IPS DF 6.9 (cell line): ENCODE measurements around the gene BTG2.
A peak's percentile ranks its signal among the peaks of the same experiment; 100 is the strongest.
"Not testable (repeated sequence)": the region's sequence is repeated elsewhere in the genome, so short reads cannot be mapped to it uniquely, and the experiment has no call there.

Experiments used
- DNase-seq: peaks from one replicate; pipeline ENCODE4 v3.0.0-alpha.2; 2013; ENCODE audit warnings: low read depth, low spot score
- H3K27ac ChIP-seq: one replicate; pipeline ENCODE4 v1.5.1; 2013; ENCODE audit warnings: low read length, control low read depth
- H3K27me3 ChIP-seq: 2 replicates; pipeline ENCODE4 v1.6.1; 2013; ENCODE audit warnings: mild to moderate bottlenecking, low read length; ENCODE audit not compliant: control insufficient read depth, insufficient read depth
- H3K36me3 ChIP-seq: 2 replicates; pipeline ENCODE4 v1.6.1; 2013; ENCODE audit warnings: low read length; ENCODE audit not compliant: control insufficient read depth, insufficient read depth
- H3K4me1 ChIP-seq: 2 replicates; pipeline ENCODE4 v1.6.1; 2013; ENCODE audit warnings: low read length; ENCODE audit not compliant: control insufficient read depth, insufficient read depth
- H3K4me3 ChIP-seq: 2 replicates; pipeline ENCODE4 v1.5.1; 2013; ENCODE audit warnings: mild to moderate bottlenecking, low read length
- H3K9me3 ChIP-seq: 2 replicates; pipeline ENCODE4 v1.6.1; 2013; ENCODE audit warnings: low read length, inconsistent platforms; ENCODE audit not compliant: control insufficient read depth, insufficient read depth
- WGBS: extraction: QIAGEN DNeasy Blood & Tissue Kit; methylation state at CpG from one replicate; pipeline ENCODE4 v1.1.7; 2013; ENCODE audit warnings: mixed read lengths, missing lambda C conversion rate; ENCODE audit not compliant: insufficient read length, insufficient coverage; 5-methylcytosine and 5-hydroxymethylcytosine counted together

Gene BTG2, protein sequence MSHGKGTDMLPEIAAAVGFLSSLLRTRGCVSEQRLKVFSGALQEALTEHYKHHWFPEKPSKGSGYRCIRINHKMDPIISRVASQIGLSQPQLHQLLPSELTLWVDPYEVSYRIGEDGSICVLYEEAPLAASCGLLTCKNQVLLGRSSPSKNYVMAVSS

GRCh38 chr1:203304919-203305808 lies at the start of gene BTG2:
TSS of gene BTG2 (plus strand) at chr1:203305519. CDS start at chr1:203305607, 88 bp downstream.
- H3K4me3 ChIP-seq = peak within 1 kb of the TSS; percentile 48; the same call in 1 of the 2 replicates
- WGBS = no CpG with 5 or more reads among the region's 79 CpGs
- DNase-seq = no peak
- no peaks in the 10 kb centered on the region for H3K9me3 ChIP-seq
- H3K36me3 ChIP-seq = no peaks in the 10 kb centered on the region
- H3K27me3 ChIP-seq = peaks cover 71% of the 10 kb centered on the region
- H3K27ac ChIP-seq = no peak within 1 kb of the TSS
- H3K4me1 ChIP-seq = peaks cover 12% of the 10 kb centered on the region

GRCh38 chr1:203256636-203257035 lies 48.7 kb upstream of the BTG2 start:
- H3K27ac ChIP-seq, DNase-seq, H3K27me3 ChIP-seq, H3K4me3 ChIP-seq, H3K36me3 ChIP-seq, H3K9me3 ChIP-seq, H3K4me1 ChIP-seq: not testable (repeated sequence)
- WGBS = no CpG with 5 or more reads among the region's 9 CpGs

- no peaks in the 10 kb centered on the region for H3K36me3 ChIP-seq
- no peak for DNase-seq
- whole genome bisulfite sequencing = no CpG with 5 or more reads among the region's 10 CpGs
- H3K4me3 ChIP-seq = no peak overlapping the region
- no peak overlapping the region for H3K27ac ChIP-seq
- no peaks in the 10 kb centered on the region for H3K27me3 ChIP-seq
- H3K9me3 ChIP-seq = no peaks in the 10 kb centered on the region
- no peaks in the 10 kb centered on the region for H3K4me1 ChIP-seq
These were observed 41.8 kb upstream of the BTG2 start for GRCh38 chr1:203263496-203263895.

DNA sequence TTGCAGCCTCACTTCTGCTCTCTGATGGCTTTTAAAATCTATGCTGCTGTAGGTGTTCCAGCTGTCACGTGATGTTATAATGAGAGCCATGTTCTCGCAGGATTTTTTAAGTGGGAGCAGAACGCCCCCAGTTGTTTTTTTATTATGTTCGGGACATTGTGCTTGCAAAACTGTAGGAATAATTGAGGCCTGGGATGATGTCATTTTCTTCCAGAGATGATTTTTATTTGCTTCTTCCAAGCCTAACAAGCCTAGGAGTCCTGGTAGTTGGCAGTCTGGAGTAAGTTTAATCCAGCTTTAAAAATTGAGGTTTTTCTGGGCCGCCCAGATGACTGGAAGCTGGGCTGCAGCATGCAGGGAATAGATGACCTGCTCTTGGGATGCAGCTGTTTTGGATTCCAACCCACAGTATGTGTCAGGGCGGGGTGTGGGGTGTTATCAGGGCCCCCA lies 41.2 kb upstream of the BTG2 start:
- DNase-seq = no peak

GRCh38 chr1:203265541-203265940 lies 39.8 kb upstream of the BTG2 start:
- Histone ChIP-seq H3K9me3 (no peaks in the 10 kb centered on the region), H3K27ac (no peak overlapping the region), H3K36me3 (no peaks in the 10 kb centered on the region), H3K4me3 (no peak overlapping the region), H3K27me3 (no peaks in the 10 kb centered on the region), H3K4me1 (peaks cover 1% of the 10 kb centered on the region; the same call in 1 of the 2 replicates)
- no peak for DNase-seq
- WGBS = no CpG with 5 or more reads among the region's 4 CpGs

More for the DNA sequence above, 41.2 kb upstream of the BTG2 start:
- WGBS = no CpG with 5 or more reads among the region's 6 CpGs
- H3K9me3 ChIP-seq = no peaks in the 10 kb centered on the region
- no peaks in the 10 kb centered on the region for H3K36me3 ChIP-seq
- H3K27ac ChIP-seq = no peak overlapping the region
- no peaks in the 10 kb centered on the region for H3K27me3 ChIP-seq
- H3K4me1 ChIP-seq = peaks cover 1% of the 10 kb centered on the region; the same call in 1 of the 2 replicates
- H3K4me3 ChIP-seq = no peak overlapping the region

DNA sequence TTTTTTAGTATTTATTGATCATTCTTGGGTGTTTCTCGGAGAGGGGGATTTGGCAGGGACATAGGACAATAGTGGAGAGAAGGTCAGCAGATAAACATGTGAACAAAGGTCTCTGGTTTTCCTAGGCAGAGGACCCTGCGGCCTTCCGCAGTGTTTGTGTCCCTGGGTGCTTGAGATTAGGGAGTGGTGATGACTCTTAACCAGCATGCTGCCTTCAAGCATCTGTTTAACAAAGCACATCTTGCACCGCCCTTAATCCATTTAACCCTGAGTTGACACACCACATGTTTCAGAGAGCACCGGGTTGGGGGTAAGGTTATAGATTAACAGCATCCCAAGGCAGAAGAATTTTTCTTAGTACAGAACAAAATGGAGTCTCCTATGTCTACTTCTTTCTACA lies 39.2 kb upstream of the BTG2 start:
- not testable (repeated sequence) for H3K36me3 ChIP-seq, H3K27ac ChIP-seq, H3K9me3 ChIP-seq, H3K27me3 ChIP-seq, H3K4me3 ChIP-seq, H3K4me1 ChIP-seq, DNase-seq
- no CpG with 5 or more reads among the region's 5 CpGs for WGBS

DNA sequence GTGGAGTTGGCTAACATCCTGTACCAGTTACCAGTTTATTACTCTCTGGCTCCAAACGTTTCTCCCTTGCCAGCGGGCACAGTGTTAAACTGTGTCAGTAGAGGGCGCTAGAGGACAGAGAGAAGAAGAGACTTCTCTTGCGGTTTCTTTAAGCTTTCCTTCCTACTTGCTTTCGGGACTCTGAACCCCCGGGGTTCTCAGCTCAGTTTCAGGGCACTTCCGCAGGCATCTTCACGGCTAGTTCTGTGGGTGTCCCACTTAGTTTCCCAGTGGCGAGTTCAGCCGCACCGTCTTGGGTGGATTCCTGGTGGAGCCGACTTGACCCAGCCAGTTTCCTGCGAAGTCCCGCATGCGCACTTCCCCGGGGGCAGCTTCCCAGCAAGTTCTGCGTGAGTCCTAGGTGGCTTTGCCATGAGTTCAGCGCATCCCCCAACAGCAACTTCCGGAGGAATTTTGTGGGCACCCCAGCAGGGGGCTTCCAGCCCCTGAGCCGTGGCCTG lies 37.9 kb upstream of the BTG2 start:
- no CpG with 5 or more reads among the region's 20 CpGs for WGBS
- H3K27me3 ChIP-seq = peaks cover 1% of the 10 kb centered on the region; the same call in 1 of the 2 replicates
- H3K4me1 ChIP-seq = peaks cover 1% of the 10 kb centered on the region; the same call in 1 of the 2 replicates
- H3K4me3 ChIP-seq = peak overlapping the region; percentile 67; the same call in 1 of the 2 replicates
- no peaks in the 10 kb centered on the region for H3K9me3 ChIP-seq
- no peaks in the 10 kb centered on the region for H3K36me3 ChIP-seq
- H3K27ac ChIP-seq = no peak overlapping the region
- peak; percentile 66 for DNase-seq

GRCh38 chr1:203267912-203268311 lies 37.4 kb upstream of the BTG2 start:
- no CpG with 5 or more reads among the region's 15 CpGs for WGBS
- peaks cover 1% of the 10 kb centered on the region; the same call in 1 of the 2 replicates for H3K4me1 ChIP-seq
- no peak overlapping the region for H3K27ac ChIP-seq

GRCh38 chr1:203268901-203269653 lies 36.2 kb upstream of the BTG2 start:
- Histone ChIP-seq H3K27me3 (peaks cover 5% of the 10 kb centered on the region; the same call in 1 of the 2 replicates), H3K9me3 (no peaks in the 10 kb centered on the region), H3K27ac (no peak overlapping the region), H3K4me3 (no peak overlapping the region), H3K4me1 (peaks cover 1% of the 10 kb centered on the region; the same call in 1 of the 2 replicates), H3K36me3 (no peaks in the 10 kb centered on the region)
- DNase-seq = no peak
- WGBS = no CpG with 5 or more reads among the region's 5 CpGs

More at GRCh38 chr1:203267912-203268311, 37.4 kb upstream of the BTG2 start:
- H3K27me3 ChIP-seq = peaks cover 3% of the 10 kb centered on the region; the same call in 1 of the 2 replicates
- DNase-seq = no peak
- no peaks in the 10 kb centered on the region for H3K9me3 ChIP-seq
- no peaks in the 10 kb centered on the region for H3K36me3 ChIP-seq
- peak overlapping the region; percentile 67; the same call in 1 of the 2 replicates for H3K4me3 ChIP-seq

DNA sequence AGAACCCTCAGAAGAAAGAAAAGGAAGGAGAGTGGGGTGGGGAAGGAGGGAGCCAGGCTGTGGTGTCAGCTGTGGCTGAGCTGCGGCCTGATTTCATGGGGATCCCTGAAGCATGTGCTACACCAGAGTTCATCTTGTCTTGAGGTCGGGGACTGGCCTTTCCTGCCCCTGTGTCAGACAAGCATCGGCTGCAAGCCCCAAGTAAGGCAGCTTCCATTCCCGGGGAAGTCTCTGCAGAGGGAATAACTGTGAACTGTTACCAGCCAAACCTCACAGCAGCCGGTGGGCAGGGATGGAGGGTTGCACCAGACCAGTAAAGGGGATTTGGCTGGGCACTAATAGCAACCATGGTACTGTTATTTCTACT lies 35.7 kb upstream of the BTG2 start:
- no peak for DNase-seq
- no CpG with 5 or more reads among the region's 5 CpGs for WGBS

More for the DNA sequence above, 35.7 kb upstream of the BTG2 start:
- no peaks in the 10 kb centered on the region for H3K9me3 ChIP-seq
- peaks cover 5% of the 10 kb centered on the region; the same call in 1 of the 2 replicates for H3K27me3 ChIP-seq
- H3K36me3 ChIP-seq = no peaks in the 10 kb centered on the region
- no peak overlapping the region for H3K4me3 ChIP-seq
- H3K27ac ChIP-seq = no peak overlapping the region
- peaks cover 1% of the 10 kb centered on the region; the same call in 1 of the 2 replicates for H3K4me1 ChIP-seq
